Kidney (tissue), 14 donors: ENCODE measurements around the gene DRG2. TPM values are rescaled to one million over a fixed set of nuclear protein-coding genes. Genes with fewer than 3 reads are reported as not detected.

ENCODE experiments used
- DNase-seq, 5 donors: peaks; one replicate each; pipeline ENCODE4 v3.0.0-alpha.2; 2013 to 2020
- FAIRE-seq: peaks from 2 replicates; lab custom pipeline; 2012; peaks lifted over from hg19 to GRCh38; lab: Jason Lieb, UNC
- H3K27ac ChIP-seq, 2 donors: one replicate each; pipeline ENCODE4 v1.7.0; 2013; ENCODE audit warnings: low read depth in 2 of 2, low read length in 2 of 2, inconsistent platforms in 1 of 2
- H3K27me3 ChIP-seq: one replicate; pipeline ENCODE4 v1.7.1; 2013; ENCODE audit warnings: low read length, inconsistent platforms; ENCODE audit not compliant: control insufficient read depth, insufficient read depth
- H3K36me3 ChIP-seq, 3 donors: one replicate each; pipeline versions ENCODE4 v1.7.0 to v1.7.1; 2013; ENCODE audit warnings: low read length in 3 of 3, control low read depth in 1 of 3, inconsistent platforms in 1 of 3; ENCODE audit not compliant: insufficient read depth in 3 of 3, control insufficient read depth in 2 of 3
- H3K4me1 ChIP-seq, 3 donors: one replicate each; pipeline versions ENCODE4 v1.7.0 to v1.7.1; 2013; ENCODE audit warnings: low read length in 3 of 3, inconsistent platforms in 1 of 3, low read depth in 1 of 3; ENCODE audit not compliant: control insufficient read depth in 2 of 3, insufficient read depth in 2 of 3
- H3K4me3 ChIP-seq, 3 donors: one replicate each; pipeline versions ENCODE4 v1.7.0 to v1.8.1; 2013; ENCODE audit warnings: low read length in 3 of 3, control low read depth in 1 of 3, inconsistent platforms in 1 of 3
- H3K9ac ChIP-seq, 3 donors: one replicate each; pipeline versions ENCODE4 v1.7.0 to v1.7.1; 2013; ENCODE audit warnings: low read length in 3 of 3, control low read depth in 1 of 3, inconsistent platforms in 1 of 3
- H3K9me3 ChIP-seq, 3 donors: one replicate each; pipeline versions ENCODE4 v1.7.0 to v1.7.1; 2013; ENCODE audit warnings: low read length in 3 of 3, control low read depth in 1 of 3, inconsistent platforms in 1 of 3; ENCODE audit not compliant: control insufficient read depth in 2 of 3, insufficient read depth in 1 of 3
- CTCF ChIP-seq: IDR thresholded peaks from 3 replicates; pipeline ENCODE4 v1.5.1; 2012; ENCODE audit warnings: mild to moderate bottlenecking, moderate library complexity, borderline replicate concordance; ENCODE audit not compliant: insufficient read depth; ENCODE audit errors: extremely low read depth
- intact Hi-C: fragments of 100-400 bp; cut with DNase I; formaldehyde crosslinking; loops from one replicate; pipeline ENCODE4 v1.11.1; 2022
- polyA plus RNA-seq: library from polyadenylated mRNA; stranded (reverse); fragments of 350-450 nt; fragmentation: Illumina TruSeq; extraction: RNeasy Lipid Tissue Mini Kit (QIAGEN cat#74804); gene quantifications from one replicate; pipeline ENCODE4 v1.2.3, GENCODE V29; 2014; ENCODE audit warnings: low read depth, low replicate concordance; ENCODE audit not compliant: insufficient read depth
- total RNA-seq: library from RNA; stranded (reverse); fragmentation: NEBNext Ultra II Directional; extraction: Animal tissue kit (Norgen Biotek cat#: 25700); gene quantifications from one replicate; pipeline ENCODE4 v1.2.1, GENCODE V29; 2021
- donor health status: control.
- donor health status: control.
- donor health status: control.
- donor health status: control.
- donor health status: control.
- donor health status: DM: yes; HTN: yes; CAD: no.
- donor health status: Normal renal cell carcinoma (clear cell type).

The DRG2 gene
- total and polyA plus RNA-seq, 2 donors from 2014 or later = 39.2 to 49.3 TPM

DNA sequence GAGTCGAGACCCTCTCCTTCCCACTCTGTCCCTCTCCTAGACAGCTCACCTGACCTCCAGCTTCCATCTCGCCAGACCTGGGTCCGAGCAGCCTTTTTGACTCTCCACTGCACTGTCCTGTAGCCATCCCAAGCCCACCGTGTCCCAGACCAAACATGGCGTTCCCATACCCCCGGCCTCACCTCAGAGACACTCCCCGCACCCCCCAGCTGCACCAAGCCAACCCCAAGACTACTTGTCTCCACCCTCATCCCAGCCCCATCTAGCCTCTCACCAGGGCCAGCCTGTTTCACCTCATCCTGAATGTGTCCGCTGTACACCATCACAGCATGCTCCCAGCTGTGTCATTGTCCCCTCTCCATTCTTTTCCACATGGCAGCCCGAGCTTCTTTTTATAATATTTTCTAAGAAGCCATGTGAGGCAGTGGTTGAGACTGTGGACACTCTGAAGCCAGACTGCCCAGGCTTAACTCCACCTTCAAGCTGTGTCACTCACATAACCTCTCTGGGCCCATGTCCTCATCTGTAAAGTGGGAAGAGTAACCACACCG is 22.3 kb downstream of the DRG2 start:
- intact Hi-C loops = no loop called here
- DNase-seq (no peak), FAIRE-seq (no peak)
- TF ChIP-seq CTCF = no peak
- Histone ChIP-seq H3K36me3 (peaks cover 0 to 2% (median 0%) of the 10 kb centered on the region in 3 donors), H3K9me3 (no peaks in the 10 kb centered on the region), H3K27ac (no peak overlapping the region), H3K4me1 (no peaks in the 10 kb centered on the region), H3K27me3 (no peaks in the 10 kb centered on the region), H3K9ac (no peak overlapping the region), H3K4me3 (no peak overlapping the region)

GRCh38 chr17:18110636-18111145 is 22.9 kb downstream of the DRG2 start:
- FAIRE-seq = no peak
- H3K27me3 ChIP-seq = no peaks in the 10 kb centered on the region
- intact Hi-C loops = no loop called here

GRCh38 chr17:18111330-18111971 is 23.7 kb downstream of the DRG2 start:
- Histone ChIP-seq H3K9me3 (no peaks in the 10 kb centered on the region), H3K27me3 (no peaks in the 10 kb centered on the region), H3K4me3 (no peak overlapping the region), H3K9ac (no peak overlapping the region), H3K36me3 (peaks cover 0 to 2% (median 0%) of the 10 kb centered on the region in 3 donors), H3K27ac (no peak overlapping the region), H3K4me1 (no peaks in the 10 kb centered on the region)
- TF ChIP-seq CTCF = no peak
- no peak for DNase-seq
- FAIRE-seq = no peak
- intact Hi-C loops = no loop called here

More at GRCh38 chr17:18110636-18111145, 22.9 kb downstream of the DRG2 start:
- Histone ChIP-seq H3K9ac (no peak overlapping the region), H3K4me1 (no peaks in the 10 kb centered on the region), H3K27ac (no peak overlapping the region), H3K36me3 (peaks cover 0 to 2% (median 0%) of the 10 kb centered on the region in 3 donors), H3K4me3 (no peak overlapping the region), H3K9me3 (no peaks in the 10 kb centered on the region)
- no peak for DNase-seq
- TF ChIP-seq CTCF = no peak
